ENCODE results near the gene ZNF436.
"Not testable (repeated sequence)": the region's sequence is repeated elsewhere in the genome, so short reads cannot be mapped to it uniquely, and the experiment has no call there.

Gene ZNF436

GRCh38 chr1:23366598-23366997, 3.0 kb downstream of the ZNF436 start:
- no peak for DNase-seq (ENCODE audit: low spot score)

GRCh38 chr1:23366146-23366545, 3.5 kb downstream of the ZNF436 start:
- DNase-seq (ENCODE audit: low spot score), result no peak

DNA sequence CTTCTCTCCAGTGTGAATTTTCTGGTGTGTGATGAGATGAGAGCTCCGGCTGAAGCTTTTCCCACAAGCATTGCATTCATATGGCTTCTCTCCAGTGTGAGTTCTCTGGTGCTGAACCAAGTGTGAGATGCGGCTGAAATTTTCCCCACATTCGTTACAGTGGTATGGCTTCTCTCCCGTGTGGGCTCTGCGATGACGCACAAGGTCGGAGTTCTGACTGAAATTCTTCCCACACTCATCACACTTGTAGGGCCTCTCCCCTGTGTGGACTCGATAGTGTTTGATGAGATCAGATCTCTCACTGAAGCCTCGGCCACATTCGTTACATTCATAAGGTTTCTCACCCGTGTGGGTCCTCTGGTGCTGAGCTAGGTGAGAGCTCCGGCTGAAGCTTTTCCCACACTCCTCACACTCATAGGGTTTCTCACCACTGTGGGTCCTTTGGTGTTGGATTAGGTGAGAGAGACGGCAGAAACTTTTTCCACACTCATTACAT, 7.4 kb downstream of the ZNF436 start:
- no peak for DNase-seq (ENCODE audit: low spot score)

DNA sequence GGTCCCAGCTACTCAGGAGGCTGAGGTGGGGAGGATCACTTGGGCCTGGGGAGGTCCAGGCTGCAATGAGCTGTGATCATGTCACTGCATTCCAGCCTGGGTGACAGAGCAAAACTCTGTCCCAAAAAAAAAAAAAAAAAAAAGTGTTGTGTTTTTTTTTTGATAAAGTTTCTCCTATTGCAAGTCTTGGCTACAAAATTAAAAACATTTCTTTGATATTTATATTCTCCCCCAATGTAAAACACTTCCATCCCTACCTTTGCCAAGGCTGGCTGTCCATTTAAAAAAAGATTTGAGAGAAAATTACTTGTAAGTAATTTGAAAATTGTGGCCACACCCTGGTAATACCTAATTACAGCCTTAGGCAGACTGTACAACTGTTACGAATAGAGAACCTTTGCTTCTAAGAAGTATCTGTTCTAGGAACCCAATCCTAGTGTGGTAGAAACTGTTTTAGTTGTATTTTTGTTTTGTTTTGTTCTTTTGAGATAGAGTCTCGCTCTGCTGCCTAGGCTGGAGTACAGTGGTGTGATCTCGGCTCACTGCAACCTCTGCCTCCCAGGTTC, 11.2 kb downstream of the ZNF436 start:
- no peak for DNase-seq (ENCODE audit: low spot score)

- no peak for DNase-seq (ENCODE audit: low spot score)
Observed at GRCh38 chr1:23357138-23357908, 12.3 kb downstream of the ZNF436 start.

DNA sequence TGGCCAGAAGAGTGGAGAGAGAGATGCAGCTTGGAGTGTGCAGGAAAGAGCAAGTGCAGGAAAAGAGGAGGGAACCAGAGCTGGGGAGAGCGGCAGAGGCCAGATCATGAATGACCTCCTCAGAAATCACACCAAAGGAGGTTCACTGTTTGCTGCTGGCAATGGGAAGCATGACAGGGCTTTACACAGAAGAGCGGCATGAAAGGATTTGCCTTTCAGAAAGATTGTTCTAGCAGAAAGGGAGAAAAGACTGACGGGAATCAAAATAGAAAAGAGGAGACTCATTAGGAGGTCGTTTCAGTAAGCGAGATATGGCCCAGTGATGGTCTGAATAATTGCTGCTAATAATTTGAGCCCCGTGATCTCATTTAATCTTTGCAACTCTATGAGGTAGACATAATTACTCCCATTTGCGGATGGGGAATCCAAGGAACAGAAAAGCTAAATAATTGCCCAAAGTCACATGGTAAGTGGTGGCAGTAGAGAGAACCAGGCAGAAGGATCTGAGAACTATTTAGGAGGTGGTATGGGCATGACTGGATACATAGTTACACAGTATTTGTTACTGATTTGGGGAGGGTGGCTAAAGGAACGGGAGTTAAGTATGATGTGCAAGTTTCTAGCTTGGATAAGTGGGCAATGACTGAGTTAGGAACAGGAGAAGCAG, 13.0 kb downstream of the ZNF436 start:
- no peak for DNase-seq (ENCODE audit: low spot score)

DNA sequence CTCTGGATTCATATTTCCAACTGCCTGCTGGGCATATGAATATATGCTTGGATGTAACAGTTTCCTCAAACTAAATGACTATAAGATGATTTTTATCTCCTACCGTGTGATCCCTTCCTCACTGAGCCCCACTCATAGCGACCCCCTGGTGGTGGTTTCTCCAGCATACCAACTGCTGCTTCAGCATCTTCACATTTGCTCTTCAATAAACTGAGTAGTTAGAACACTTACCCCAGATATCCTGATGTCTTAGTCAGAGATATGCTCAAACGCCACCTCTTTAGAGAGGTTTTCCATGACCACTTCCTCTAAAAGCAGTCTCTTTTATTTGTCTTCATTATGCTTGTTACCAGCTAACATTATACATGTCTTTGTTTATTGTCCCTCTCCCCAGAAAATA, 15.4 kb downstream of the ZNF436 start:
- DNase-seq (ENCODE audit: low spot score), result no peak

DNA sequence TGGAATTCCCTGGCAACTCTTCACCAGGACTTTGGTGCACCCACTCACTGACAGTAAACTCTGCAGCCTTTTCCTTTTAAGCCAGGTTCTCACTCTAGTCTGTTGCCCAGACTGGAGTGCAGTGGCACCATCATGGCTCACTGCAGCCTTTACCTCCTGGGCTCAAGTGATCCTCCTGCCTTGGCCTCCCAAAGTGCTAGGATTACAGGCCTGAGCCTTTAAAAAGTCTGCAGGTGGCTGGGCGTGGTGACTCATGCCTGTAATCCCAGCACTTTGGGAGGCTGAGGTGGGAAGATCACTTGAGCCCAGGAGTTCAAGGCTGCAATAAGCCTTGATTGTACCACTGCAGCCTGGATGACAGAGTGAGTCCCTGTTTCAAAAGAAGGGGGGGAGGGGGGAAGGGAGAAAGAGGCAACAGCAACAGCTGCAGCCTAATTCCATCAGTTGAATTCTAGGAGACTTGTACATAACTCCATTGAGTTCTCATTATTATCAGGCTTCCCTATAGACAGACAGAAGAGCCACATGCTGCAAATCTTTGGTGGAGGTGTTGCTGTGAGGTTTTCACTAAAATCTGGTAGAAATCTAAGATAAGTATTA, 17.4 kb downstream of the ZNF436 start:
- no peak for DNase-seq (ENCODE audit: low spot score)

DNA sequence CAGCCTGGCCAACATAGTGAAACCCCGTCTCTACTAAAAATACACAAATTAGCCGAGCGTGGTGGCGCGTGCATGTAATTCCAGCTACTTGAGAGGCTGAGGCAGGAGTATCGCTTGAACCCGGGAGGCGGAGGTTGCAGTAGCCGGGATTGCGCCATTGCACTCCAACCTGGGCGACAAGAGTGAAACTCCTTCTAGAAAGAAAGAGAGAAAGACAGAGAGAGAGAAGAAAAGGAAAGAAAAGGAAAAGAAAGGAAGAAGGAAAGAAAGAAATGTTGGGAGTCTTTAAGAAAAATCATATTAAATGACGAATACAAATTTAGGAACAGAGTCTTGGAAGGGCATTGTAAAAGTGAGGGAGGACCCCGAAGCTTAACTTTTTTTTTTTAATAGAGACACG, 23.7 kb downstream of the ZNF436 start:
- no peak for DNase-seq (ENCODE audit: low spot score)

GRCh38 chr1:23344987-23345472, 24.6 kb downstream of the ZNF436 start:
- no peak for DNase-seq (ENCODE audit: low spot score)

DNA sequence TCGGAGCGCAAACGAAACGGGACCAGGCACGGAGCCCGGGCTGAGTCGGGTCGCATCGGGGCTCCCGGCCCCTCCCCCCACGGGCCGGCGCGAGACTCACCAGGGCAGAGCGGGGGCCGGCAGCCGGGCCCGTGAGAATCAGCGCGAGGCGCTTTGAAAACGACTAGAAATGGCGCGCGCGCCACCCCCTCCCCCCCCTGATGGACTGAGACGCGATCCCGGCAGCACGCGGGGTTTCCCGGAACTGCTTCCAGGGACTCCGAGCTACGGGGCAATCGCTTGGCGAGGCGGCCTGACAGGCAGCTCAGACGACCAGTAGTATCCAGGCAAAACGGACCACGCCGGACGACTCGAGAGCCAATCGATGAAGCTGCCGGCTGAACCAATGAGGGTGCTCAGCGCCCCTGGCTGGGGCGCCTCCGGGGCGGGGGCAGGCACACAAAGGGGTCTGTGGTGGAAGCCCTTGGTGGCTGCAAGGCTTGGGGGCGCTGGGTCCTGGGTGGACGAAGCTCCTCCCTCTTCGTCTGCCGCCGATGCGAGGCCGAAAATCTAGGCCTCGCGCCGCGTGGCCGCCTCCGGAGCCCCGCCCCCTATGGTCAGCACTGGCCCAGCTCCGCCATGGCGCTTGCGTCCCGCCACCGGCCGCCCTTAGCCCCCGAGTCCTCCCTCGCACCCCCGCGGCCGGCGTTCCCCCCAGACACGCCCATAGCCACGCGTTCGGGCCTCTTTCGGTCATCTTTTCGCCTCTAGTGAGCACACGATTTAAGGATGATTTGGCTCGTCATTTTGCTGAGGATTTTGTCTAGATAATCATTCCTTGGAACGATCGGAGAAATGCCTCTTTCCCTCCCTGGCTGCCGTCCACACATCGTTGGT, 25.3 kb downstream of the ZNF436 start, which contains the start of gene HNRNPR:
TSS of gene HNRNPR (minus strand) at position 174 of the 876 bp plus-strand sequence. CDS start 3,276 bp downstream, outside the sequence.
- DNase-seq (ENCODE audit: low spot score), result peak; percentile 99

GRCh38 chr1:23343221-23344110, 26.2 kb downstream of the ZNF436 start:
- peak; percentile 76 for DNase-seq (ENCODE audit: low spot score)

GRCh38 chr1:23341931-23342692, 27.5 kb downstream of the ZNF436 start:
- peak; percentile 12 for DNase-seq (ENCODE audit: low spot score)

- no peak for DNase-seq (ENCODE audit: low spot score)
Observed at GRCh38 chr1:23339632-23340031, 30.0 kb downstream of the ZNF436 start.

GRCh38 chr1:23337869-23338268, 31.8 kb downstream of the ZNF436 start:
- no peak for DNase-seq (ENCODE audit: low spot score)

GRCh38 chr1:23331713-23332112, 37.9 kb downstream of the ZNF436 start:
- DNase-seq (ENCODE audit: low spot score), result no peak

DNA sequence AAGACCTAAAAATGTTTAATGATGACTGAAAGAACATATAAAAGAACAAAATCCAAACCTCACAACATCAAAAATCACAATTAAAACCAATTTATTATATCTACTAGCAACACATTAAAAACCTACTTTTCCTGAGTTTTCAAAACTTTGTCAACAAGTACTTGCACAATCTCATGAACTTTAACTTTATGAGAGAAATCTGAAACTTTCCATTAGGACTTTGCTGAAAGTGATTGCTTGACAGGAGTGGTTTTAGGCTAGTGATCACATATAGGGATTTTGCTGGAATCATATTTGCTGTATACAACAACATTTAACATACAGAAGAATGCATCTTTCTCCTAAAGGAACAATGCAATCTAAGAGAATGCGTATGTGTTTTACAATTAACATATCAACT, 38.8 kb downstream of the ZNF436 start:
- no peak for DNase-seq (ENCODE audit: low spot score)

- no peak for DNase-seq (ENCODE audit: low spot score)
Observed at GRCh38 chr1:23325393-23325792, 44.2 kb downstream of the ZNF436 start.

DNA sequence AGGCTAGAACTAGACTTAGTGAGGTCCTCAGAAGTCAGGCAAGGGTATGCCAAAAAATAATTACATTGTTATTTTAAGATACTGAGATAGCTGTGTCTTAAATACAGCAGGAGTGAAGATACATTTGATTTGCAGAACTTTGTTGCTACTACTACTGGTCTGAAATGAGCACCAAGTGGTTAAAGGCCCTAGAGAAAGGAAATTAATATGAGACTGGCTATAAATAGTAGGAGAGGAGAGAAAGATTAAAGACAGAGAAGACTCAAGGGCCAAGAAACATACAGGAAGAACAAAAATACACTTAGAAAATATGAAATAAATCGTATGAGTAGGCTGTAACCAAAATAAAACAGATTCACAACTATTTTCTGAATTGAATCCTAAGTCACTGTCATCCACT, 46.9 kb downstream of the ZNF436 start:
- DNase-seq (ENCODE audit: low spot score), result no peak

DNA sequence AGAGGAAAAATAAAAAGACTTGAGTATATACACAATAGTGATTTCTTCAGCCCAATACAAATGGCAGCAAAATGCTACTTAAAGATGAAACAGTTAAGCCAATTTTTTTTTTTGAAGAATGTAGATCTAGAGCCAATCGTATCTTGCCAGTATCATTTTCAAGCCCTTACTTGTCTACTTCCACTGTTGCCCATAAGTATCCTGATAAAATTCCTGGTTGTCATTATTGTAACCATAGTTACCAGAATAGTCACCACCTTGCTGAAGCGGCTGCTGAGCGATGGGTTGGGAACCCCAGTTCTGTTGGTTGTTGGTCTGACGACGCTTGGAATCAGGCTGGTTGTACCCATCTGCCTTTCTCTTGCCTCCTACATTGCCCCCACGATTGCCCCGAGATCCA, 59.4 kb downstream of the ZNF436 start:
- not testable (repeated sequence) for DNase-seq (ENCODE audit: low spot score)

All from kidney capillary endothelial cell (primary cell).